ENCODE measurements around the gene CMSS1. TPM values are rescaled to one million over a fixed set of nuclear protein-coding genes. Genes with fewer than 3 reads are reported as not detected.

The CMSS1 gene
- total RNA-seq, 1 experiment from 2014 or later, result 70.6 TPM

- H3K27ac Mint-ChIP-seq, result no peak overlapping the region
- no peak for DNase-seq (ENCODE audit: low spot score)
- peaks cover 23% of the 10 kb centered on the region for H3K4me1 Mint-ChIP-seq
- H3K27me3 Mint-ChIP-seq (ENCODE audit: low read depth), result no peaks in the 10 kb centered on the region
- H3K4me3 Mint-ChIP-seq, result peak overlapping the region; percentile 83
- ChIA-PET CTCF (interaction anchor here (1.8 kb wide), 1 partner anchor 13 kb away, joined by 9 read pairs; no protein-coding TSS in a partner anchor), POLR2A (no interaction called here)
- ATAC-seq, result no peak
- TF ChIP-seq GRHL2 (CRISPR knock-in tag; IDR thresholded peaks at IDR 0.05; ENCODE audit: insufficient replicate concordance, severe bottlenecking) (no peak), IRF1 (CRISPR knock-in tag; IDR thresholded peaks at IDR 0.05) (no peak), ZNF423 (CRISPR knock-in tag; IDR thresholded peaks at IDR 0.05) (no peak), SP1 (CRISPR knock-in tag; conservative IDR thresholded peaks at IDR 0.05) (no peak), ATF1 (CRISPR knock-in tag; IDR thresholded peaks at IDR 0.05) (no peak), ZNF396 (CRISPR knock-in tag; IDR thresholded peaks at IDR 0.05; ENCODE audit: borderline replicate concordance) (no peak), ESRRA (CRISPR knock-in tag; IDR thresholded peaks at IDR 0.05; ENCODE audit: borderline replicate concordance) (no peak), HMGA2 (CRISPR knock-in tag; IDR thresholded peaks at IDR 0.05) (no peak), ZNF263 (CRISPR knock-in tag; IDR thresholded peaks at IDR 0.05; ENCODE audit: low read depth) (no peak)
- TF ChIP-seq, protein P1, sequence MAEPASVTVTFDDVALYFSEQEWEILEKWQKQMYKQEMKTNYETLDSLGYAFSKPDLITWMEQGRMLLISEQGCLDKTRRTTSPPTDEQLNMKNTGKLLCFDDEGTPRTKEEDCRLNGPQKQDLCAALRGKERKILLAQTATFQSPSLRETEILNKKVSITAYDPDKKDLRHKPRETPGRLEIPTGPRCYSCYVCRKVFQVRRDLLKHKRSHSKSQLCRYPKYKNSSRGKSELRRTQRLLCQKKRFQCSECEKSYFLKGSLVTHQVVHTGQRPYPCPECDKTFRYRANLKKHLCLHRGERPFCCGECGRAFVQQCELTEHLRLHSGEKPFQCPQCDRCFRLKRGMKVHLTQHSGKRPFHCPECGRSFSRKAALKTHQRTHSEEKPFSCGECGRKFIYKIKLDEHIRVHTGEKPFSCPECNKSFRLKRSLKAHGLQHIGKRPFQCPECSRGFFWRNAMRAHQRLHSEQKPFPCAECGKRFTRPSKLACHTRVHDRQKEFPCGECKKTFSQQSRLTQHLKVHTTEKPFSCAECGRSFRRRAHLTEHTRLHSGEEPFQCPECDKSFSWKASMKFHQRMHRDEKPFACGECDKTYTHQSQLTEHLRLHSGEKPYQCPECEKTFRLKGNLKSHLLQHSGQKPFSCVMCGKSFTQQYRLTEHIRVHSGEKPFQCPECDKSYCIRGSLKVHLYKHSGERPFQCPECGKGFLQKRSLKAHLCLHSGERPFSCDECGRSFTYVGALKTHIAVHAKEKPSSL (CRISPR knock-in tag; conservative IDR thresholded peaks at IDR 0.05), result no peak
- TF ChIP-seq, protein P2, sequence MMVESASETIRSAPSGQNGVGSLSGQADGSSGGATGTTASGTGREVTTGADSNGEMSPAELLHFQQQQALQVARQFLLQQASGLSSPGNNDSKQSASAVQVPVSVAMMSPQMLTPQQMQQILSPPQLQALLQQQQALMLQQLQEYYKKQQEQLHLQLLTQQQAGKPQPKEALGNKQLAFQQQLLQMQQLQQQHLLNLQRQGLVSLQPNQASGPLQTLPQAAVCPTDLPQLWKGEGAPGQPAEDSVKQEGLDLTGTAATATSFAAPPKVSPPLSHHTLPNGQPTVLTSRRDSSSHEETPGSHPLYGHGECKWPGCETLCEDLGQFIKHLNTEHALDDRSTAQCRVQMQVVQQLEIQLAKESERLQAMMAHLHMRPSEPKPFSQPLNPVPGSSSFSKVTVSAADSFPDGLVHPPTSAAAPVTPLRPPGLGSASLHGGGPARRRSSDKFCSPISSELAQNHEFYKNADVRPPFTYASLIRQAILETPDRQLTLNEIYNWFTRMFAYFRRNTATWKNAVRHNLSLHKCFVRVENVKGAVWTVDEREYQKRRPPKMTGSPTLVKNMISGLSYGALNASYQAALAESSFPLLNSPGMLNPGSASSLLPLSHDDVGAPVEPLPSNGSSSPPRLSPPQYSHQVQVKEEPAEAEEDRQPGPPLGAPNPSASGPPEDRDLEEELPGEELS (CRISPR knock-in tag; IDR thresholded peaks at IDR 0.05), result no peak
- H3K9me3 Mint-ChIP-seq, result no peaks in the 10 kb centered on the region
- 0 out of 2 replicates have a peak, but pooled peaks cover 3% of the 10 kb centered on the region for H3K36me3 Mint-ChIP-seq
Observed at GRCh38 chr3:99818818-99819217, 1.2 kb downstream of the CMSS1 start.

GRCh38 chr3:99823723-99824711 is 6.4 kb downstream of the CMSS1 start:
- 0 out of 2 replicates have a peak, but pooled peaks cover 3% of the 10 kb centered on the region for H3K36me3 Mint-ChIP-seq
- DNase-seq (ENCODE audit: low spot score) (no peak), ATAC-seq (peak; percentile 71)
- no peaks in the 10 kb centered on the region for H3K27me3 Mint-ChIP-seq (ENCODE audit: low read depth)
- H3K27ac Mint-ChIP-seq, result peak overlapping the region; percentile 2; the same call in 1 of the 2 replicates
- CTCF ChIA-PET, result interaction anchor here (0.6 to 3.9 kb wide), 5 partner anchors 8 to 830 kb away, joined by 3 to 27 read pairs (median 4); no protein-coding TSS in a partner anchor
- H3K4me3 Mint-ChIP-seq, result no peak overlapping the region
- peaks cover 12% of the 10 kb centered on the region for H3K4me1 Mint-ChIP-seq
- POLR2A ChIA-PET, result interaction anchor here (0.6 to 1.4 kb wide), 4 partner anchors 9 to 1301 kb away, joined by 3 to 9 read pairs (median 4); partner anchors contain the start of genes CLDND1 and TBC1D23
- no peaks in the 10 kb centered on the region for H3K9me3 Mint-ChIP-seq
- TF ChIP-seq IRF2 (CRISPR knock-in tag; IDR thresholded peaks at IDR 0.05; ENCODE audit: borderline replicate concordance, low read depth) (no peak), AFF4 (CRISPR knock-in tag; IDR thresholded peaks at IDR 0.05; ENCODE audit: borderline replicate concordance) (no peak), ERG (CRISPR knock-in tag; IDR thresholded peaks at IDR 0.05) (no peak), ZNF423 (CRISPR knock-in tag; IDR thresholded peaks at IDR 0.05) (no peak)
- TF ChIP-seq, protein P3, sequence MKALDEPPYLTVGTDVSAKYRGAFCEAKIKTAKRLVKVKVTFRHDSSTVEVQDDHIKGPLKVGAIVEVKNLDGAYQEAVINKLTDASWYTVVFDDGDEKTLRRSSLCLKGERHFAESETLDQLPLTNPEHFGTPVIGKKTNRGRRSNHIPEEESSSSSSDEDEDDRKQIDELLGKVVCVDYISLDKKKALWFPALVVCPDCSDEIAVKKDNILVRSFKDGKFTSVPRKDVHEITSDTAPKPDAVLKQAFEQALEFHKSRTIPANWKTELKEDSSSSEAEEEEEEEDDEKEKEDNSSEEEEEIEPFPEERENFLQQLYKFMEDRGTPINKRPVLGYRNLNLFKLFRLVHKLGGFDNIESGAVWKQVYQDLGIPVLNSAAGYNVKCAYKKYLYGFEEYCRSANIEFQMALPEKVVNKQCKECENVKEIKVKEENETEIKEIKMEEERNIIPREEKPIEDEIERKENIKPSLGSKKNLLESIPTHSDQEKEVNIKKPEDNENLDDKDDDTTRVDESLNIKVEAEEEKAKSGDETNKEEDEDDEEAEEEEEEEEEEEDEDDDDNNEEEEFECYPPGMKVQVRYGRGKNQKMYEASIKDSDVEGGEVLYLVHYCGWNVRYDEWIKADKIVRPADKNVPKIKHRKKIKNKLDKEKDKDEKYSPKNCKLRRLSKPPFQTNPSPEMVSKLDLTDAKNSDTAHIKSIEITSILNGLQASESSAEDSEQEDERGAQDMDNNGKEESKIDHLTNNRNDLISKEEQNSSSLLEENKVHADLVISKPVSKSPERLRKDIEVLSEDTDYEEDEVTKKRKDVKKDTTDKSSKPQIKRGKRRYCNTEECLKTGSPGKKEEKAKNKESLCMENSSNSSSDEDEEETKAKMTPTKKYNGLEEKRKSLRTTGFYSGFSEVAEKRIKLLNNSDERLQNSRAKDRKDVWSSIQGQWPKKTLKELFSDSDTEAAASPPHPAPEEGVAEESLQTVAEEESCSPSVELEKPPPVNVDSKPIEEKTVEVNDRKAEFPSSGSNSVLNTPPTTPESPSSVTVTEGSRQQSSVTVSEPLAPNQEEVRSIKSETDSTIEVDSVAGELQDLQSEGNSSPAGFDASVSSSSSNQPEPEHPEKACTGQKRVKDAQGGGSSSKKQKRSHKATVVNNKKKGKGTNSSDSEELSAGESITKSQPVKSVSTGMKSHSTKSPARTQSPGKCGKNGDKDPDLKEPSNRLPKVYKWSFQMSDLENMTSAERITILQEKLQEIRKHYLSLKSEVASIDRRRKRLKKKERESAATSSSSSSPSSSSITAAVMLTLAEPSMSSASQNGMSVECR (CRISPR knock-in tag; IDR thresholded peaks at IDR 0.05; ENCODE audit: borderline replicate concordance), result no peak
